ENCODE data around the gene LAIR2.

GRCh38 chr19:54473071-54473891, 29.4 kb upstream of the LAIR2 start, which contains the start of gene CDC42EP5:
- TF ChIP-seq POLR2A (IDR thresholded peaks at IDR 0.05; ENCODE audit: low read depth, low read length) (no peak), POLR2AphosphoS5 (IDR thresholded peaks at IDR 0.05; ENCODE audit: low read depth, low read length) (no peak), TAF1 (IDR thresholded peaks at IDR 0.05; ENCODE audit: low read depth, low read length) (no peak), PAX5 (IDR thresholded peaks at IDR 0.05; ENCODE audit: insufficient read depth, low read length, severe bottlenecking) (no peak), SPI1 (IDR thresholded peaks at IDR 0.05; ENCODE audit: low read depth, low read length) (no peak)
